Hepatocyte (in vitro differentiated cells): ENCODE data around the gene FAT4.

Experiments
- EZH2 ChIP-seq: fragments of 200-600 bp; sonication (generic); IDR thresholded peaks from 2 replicates; pipeline ENCODE4 v1.6.1; 2016; ENCODE audit warnings: antibody characterized with exemption, mild to moderate bottlenecking, borderline replicate concordance
- TF ChIP-seq, protein P1 (sequence below): fragments of 200-600 bp; sonication (generic); IDR thresholded peaks from 2 replicates; pipeline ENCODE4 v1.5.1; 2016; ENCODE audit warnings: antibody characterized with exemption, mild to moderate bottlenecking; ENCODE audit not compliant: poor library complexity

DNA sequence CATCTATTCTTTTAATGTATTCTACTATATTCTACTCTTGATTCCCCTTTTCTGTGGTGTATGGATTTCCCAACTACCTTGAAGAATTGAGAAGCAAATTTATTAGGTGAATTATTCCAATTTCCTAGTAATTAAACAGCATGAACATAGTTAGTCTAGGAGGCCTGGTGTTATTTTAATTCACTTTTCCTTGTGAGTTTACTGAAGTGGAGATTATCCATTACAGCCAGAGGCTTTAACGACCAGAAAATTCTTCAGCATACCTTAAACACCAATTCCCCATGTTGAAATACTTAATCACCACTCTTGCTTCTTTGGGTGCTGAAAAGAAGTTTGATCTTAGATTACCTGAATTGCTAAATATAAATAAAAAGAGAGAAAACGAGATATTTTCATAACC, 29.4 kb downstream of the FAT4 start:
- TF ChIP-seq, protein P1, sequence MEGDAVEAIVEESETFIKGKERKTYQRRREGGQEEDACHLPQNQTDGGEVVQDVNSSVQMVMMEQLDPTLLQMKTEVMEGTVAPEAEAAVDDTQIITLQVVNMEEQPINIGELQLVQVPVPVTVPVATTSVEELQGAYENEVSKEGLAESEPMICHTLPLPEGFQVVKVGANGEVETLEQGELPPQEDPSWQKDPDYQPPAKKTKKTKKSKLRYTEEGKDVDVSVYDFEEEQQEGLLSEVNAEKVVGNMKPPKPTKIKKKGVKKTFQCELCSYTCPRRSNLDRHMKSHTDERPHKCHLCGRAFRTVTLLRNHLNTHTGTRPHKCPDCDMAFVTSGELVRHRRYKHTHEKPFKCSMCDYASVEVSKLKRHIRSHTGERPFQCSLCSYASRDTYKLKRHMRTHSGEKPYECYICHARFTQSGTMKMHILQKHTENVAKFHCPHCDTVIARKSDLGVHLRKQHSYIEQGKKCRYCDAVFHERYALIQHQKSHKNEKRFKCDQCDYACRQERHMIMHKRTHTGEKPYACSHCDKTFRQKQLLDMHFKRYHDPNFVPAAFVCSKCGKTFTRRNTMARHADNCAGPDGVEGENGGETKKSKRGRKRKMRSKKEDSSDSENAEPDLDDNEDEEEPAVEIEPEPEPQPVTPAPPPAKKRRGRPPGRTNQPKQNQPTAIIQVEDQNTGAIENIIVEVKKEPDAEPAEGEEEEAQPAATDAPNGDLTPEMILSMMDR = no peak
- TF ChIP-seq EZH2 = no peak
